SK-N-SH treated with all-trans-retinoic acid at 6 μM for 48 hours (cell line): Measurements from ENCODE around the gene RRP12.

Experiments
- ATAC-seq: fragments of 200-7000 bp; cut with Tn5 transposase; 3 replicates; pipeline ENCODE4 v1.9.1; 2020; ENCODE audit warnings: mild to moderate bottlenecking, moderate library complexity
- ARNTL ChIP-seq: fragments of 450-650 bp; formaldehyde crosslinking; IDR thresholded peaks from 2 replicates; pipeline ENCODE4 v1.5.0; 2020; ENCODE audit warnings: low read depth, mild to moderate bottlenecking, moderate library complexity, borderline replicate concordance
- BACH2 ChIP-seq: fragments of 250-450 bp; sonication (Bioruptor Pico); IDR thresholded peaks from 2 replicates; pipeline ENCODE4 v1.9.0; 2021; ENCODE audit warnings: mild to moderate bottlenecking, borderline replicate concordance
- ESRRG ChIP-seq: fragments of 250-450 bp; sonication (Bioruptor Pico); IDR thresholded peaks from 2 replicates; pipeline ENCODE4 v1.6.1; 2021; ENCODE audit warnings: mild to moderate bottlenecking
- GLIS3 ChIP-seq: fragments of 250-450 bp; sonication (Bioruptor Pico); IDR thresholded peaks from 2 replicates; pipeline ENCODE4 v1.5.0; 2020; ENCODE audit warnings: mild to moderate bottlenecking, moderate library complexity
- ISL1 ChIP-seq: fragments of 250-450 bp; sonication (Bioruptor Pico); IDR thresholded peaks from 2 replicates; pipeline ENCODE4 v2.1.2; 2022; ENCODE audit warnings: mild to moderate bottlenecking, moderate library complexity
- OSR1 ChIP-seq: fragments of 250-450 bp; sonication (Bioruptor Pico); IDR thresholded peaks from 2 replicates; pipeline ENCODE4 v1.8.0; 2022; ENCODE audit warnings: moderate library complexity, mild to moderate bottlenecking, inconsistent platforms
- PPARA ChIP-seq: fragments of 250-450 bp; sonication (Bioruptor Pico); IDR thresholded peaks from 2 replicates; pipeline ENCODE4 v1.5.0; 2020; ENCODE audit warnings: mild to moderate bottlenecking, borderline replicate concordance
- RARB ChIP-seq: fragments of 250-450 bp; sonication (Bioruptor Pico); IDR thresholded peaks from 2 replicates; pipeline ENCODE4 v1.8.0; 2021; ENCODE audit warnings: mild to moderate bottlenecking, moderate library complexity
- SNAI2 ChIP-seq: fragments of 250-450 bp; sonication (Bioruptor Pico); IDR thresholded peaks from 2 replicates; pipeline ENCODE4 v1.5.0; 2020; ENCODE audit warnings: mild to moderate bottlenecking, moderate library complexity
- TCF4 ChIP-seq: fragments of 250-450 bp; sonication (Bioruptor Pico); IDR thresholded peaks from 2 replicates; pipeline ENCODE4 v1.8.0; 2021; ENCODE audit warnings: mild to moderate bottlenecking, moderate library complexity, borderline replicate concordance
- TOX ChIP-seq: fragments of 250-450 bp; sonication (Bioruptor Pico); IDR thresholded peaks from 2 replicates; pipeline ENCODE4 v1.8.0; 2021; ENCODE audit warnings: mild to moderate bottlenecking, moderate library complexity, borderline replicate concordance
- ZC3H10 ChIP-seq: fragments of 250-450 bp; sonication (Bioruptor Pico); IDR thresholded peaks from 2 replicates; pipeline ENCODE4 v1.5.1; 2021; ENCODE audit warnings: mild to moderate bottlenecking, moderate library complexity
- ZFP3 ChIP-seq: fragments of 250-450 bp; sonication (Bioruptor Pico); IDR thresholded peaks from 2 replicates; pipeline ENCODE4 v1.5.0; 2020; ENCODE audit warnings: mild to moderate bottlenecking, moderate library complexity
- ZFP30 ChIP-seq: fragments of 450-650 bp; formaldehyde crosslinking; IDR thresholded peaks from 2 replicates; pipeline ENCODE4 v1.5.0; 2022; ENCODE audit warnings: mild to moderate bottlenecking, moderate library complexity
- ZNF565 ChIP-seq: fragments of 450-650 bp; formaldehyde crosslinking; conservative IDR thresholded peaks from 2 replicates; pipeline ENCODE4 v1.5.0; 2020; ENCODE audit warnings: low read depth, mild to moderate bottlenecking, moderate library complexity
- ZNF70 ChIP-seq: fragments of 450-650 bp; formaldehyde crosslinking; IDR thresholded peaks from 2 replicates; pipeline ENCODE4 v1.5.0; 2020; ENCODE audit warnings: mild to moderate bottlenecking, moderate library complexity
- ZNF8 ChIP-seq: fragments of 450-650 bp; formaldehyde crosslinking; IDR thresholded peaks from 2 replicates; pipeline ENCODE4 v1.5.0; 2020; ENCODE audit warnings: mild to moderate bottlenecking, moderate library complexity
- TF ChIP-seq, protein P1 (sequence below): fragments of 250-450 bp; sonication (Bioruptor Pico); IDR thresholded peaks from 2 replicates; pipeline ENCODE4 v1.8.0; 2021; ENCODE audit warnings: low read depth, mild to moderate bottlenecking, moderate library complexity, borderline replicate concordance
- TF ChIP-seq, protein P2 (sequence below): fragments of 250-450 bp; sonication (Bioruptor Pico); IDR thresholded peaks from 2 replicates; pipeline ENCODE4 v1.5.1; 2020; ENCODE audit warnings: low read depth, mild to moderate bottlenecking, moderate library complexity
- TF ChIP-seq, protein P3 (sequence below): fragments of 250-450 bp; sonication (Bioruptor Pico); IDR thresholded peaks from 2 replicates; pipeline ENCODE4 v1.5.0; 2020; ENCODE audit warnings: mild to moderate bottlenecking, moderate library complexity
- TF ChIP-seq, protein P4 (sequence below): fragments of 250-450 bp; sonication (Bioruptor Pico); IDR thresholded peaks from 2 replicates; pipeline ENCODE4 v1.5.1; 2021; ENCODE audit warnings: mild to moderate bottlenecking, moderate library complexity
- TF ChIP-seq, protein P5 (sequence below): fragments of 250-450 bp; sonication (Bioruptor Pico); IDR thresholded peaks from 2 replicates; pipeline ENCODE4 v1.8.0; 2020; ENCODE audit warnings: mild to moderate bottlenecking, moderate library complexity, borderline replicate concordance

The RRP12 gene

DNA sequence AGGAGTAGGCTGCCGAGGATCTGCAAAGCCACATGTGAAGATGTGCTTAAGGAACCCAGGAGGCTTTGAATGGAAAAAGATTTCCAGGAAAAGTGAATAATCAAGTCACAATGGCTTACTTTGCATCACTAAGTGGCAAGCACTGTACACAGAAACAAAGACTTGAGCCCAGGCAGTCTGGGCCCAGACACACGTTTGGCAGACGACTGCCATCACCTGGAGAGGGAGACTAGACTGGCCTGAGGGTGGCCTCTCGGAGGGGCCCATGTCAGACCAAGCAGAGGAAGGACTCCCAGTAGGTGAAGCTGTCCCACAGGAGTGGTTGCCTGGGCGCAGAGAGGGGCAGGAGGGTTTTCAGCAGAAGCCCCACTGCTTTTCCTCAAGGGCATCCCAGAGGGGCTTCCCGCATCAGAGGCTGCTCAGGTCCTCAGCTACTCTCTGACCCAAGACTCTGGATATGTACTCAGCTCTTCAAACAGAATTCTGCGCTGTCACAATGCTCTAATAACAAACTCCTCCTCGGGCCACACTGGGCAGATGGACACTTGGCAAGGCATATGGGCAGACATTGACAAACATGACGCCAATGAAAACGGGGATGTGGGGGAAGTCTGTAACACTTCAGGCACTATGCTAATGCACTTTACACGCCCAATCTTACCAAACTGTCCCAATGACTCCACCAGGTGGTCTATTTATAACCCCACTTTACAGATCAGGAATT, 38.7 kb downstream of the RRP12 start:
- TF ChIP-seq PPARA (CRISPR knock-in tag), result no peak
- TF ChIP-seq ZNF8 (CRISPR knock-in tag), result no peak
- no peak for TF ChIP-seq ZFP3
- TF ChIP-seq TOX (CRISPR knock-in tag), result no peak
- TF ChIP-seq ZNF70 (CRISPR knock-in tag), result no peak
- TF ChIP-seq, protein P1, sequence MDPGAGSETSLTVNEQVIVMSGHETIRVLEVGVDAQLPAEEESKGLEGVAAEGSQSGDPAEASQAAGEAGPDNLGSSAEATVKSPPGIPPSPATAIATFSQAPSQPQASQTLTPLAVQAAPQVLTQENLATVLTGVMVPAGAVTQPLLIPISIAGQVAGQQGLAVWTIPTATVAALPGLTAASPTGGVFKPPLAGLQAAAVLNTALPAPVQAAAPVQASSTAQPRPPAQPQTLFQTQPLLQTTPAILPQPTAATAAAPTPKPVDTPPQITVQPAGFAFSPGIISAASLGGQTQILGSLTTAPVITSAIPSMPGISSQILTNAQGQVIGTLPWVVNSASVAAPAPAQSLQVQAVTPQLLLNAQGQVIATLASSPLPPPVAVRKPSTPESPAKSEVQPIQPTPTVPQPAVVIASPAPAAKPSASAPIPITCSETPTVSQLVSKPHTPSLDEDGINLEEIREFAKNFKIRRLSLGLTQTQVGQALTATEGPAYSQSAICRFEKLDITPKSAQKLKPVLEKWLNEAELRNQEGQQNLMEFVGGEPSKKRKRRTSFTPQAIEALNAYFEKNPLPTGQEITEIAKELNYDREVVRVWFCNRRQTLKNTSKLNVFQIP, result no peak
- TF ChIP-seq, protein P2, sequence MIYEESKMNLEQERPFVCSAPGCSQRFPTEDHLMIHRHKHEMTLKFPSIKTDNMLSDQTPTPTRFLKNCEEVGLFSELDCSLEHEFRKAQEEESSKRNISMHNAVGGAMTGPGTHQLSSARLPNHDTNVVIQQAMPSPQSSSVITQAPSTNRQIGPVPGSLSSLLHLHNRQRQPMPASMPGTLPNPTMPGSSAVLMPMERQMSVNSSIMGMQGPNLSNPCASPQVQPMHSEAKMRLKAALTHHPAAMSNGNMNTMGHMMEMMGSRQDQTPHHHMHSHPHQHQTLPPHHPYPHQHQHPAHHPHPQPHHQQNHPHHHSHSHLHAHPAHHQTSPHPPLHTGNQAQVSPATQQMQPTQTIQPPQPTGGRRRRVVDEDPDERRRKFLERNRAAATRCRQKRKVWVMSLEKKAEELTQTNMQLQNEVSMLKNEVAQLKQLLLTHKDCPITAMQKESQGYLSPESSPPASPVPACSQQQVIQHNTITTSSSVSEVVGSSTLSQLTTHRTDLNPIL (CRISPR knock-in tag), result no peak
- no peak for TF ChIP-seq SNAI2 (CRISPR knock-in tag)
- TF ChIP-seq OSR1 (CRISPR knock-in tag), result no peak
- no peak for TF ChIP-seq RARB (CRISPR knock-in tag)
- no peak for TF ChIP-seq ZC3H10 (CRISPR knock-in tag)
- TF ChIP-seq GLIS3 (CRISPR knock-in tag), result no peak
- TF ChIP-seq ZFP30 (CRISPR knock-in tag), result no peak
- TF ChIP-seq, protein P3, sequence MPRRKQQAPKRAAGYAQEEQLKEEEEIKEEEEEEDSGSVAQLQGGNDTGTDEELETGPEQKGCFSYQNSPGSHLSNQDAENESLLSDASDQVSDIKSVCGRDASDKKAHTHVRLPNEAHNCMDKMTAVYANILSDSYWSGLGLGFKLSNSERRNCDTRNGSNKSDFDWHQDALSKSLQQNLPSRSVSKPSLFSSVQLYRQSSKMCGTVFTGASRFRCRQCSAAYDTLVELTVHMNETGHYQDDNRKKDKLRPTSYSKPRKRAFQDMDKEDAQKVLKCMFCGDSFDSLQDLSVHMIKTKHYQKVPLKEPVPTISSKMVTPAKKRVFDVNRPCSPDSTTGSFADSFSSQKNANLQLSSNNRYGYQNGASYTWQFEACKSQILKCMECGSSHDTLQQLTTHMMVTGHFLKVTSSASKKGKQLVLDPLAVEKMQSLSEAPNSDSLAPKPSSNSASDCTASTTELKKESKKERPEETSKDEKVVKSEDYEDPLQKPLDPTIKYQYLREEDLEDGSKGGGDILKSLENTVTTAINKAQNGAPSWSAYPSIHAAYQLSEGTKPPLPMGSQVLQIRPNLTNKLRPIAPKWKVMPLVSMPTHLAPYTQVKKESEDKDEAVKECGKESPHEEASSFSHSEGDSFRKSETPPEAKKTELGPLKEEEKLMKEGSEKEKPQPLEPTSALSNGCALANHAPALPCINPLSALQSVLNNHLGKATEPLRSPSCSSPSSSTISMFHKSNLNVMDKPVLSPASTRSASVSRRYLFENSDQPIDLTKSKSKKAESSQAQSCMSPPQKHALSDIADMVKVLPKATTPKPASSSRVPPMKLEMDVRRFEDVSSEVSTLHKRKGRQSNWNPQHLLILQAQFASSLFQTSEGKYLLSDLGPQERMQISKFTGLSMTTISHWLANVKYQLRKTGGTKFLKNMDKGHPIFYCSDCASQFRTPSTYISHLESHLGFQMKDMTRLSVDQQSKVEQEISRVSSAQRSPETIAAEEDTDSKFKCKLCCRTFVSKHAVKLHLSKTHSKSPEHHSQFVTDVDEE, result no peak
- TF ChIP-seq ZNF565 (CRISPR knock-in tag), result no peak
- no peak for TF ChIP-seq TCF4 (CRISPR knock-in tag)
- TF ChIP-seq, all 23 proteins: peak for 0
- no peak for ATAC-seq

DNA sequence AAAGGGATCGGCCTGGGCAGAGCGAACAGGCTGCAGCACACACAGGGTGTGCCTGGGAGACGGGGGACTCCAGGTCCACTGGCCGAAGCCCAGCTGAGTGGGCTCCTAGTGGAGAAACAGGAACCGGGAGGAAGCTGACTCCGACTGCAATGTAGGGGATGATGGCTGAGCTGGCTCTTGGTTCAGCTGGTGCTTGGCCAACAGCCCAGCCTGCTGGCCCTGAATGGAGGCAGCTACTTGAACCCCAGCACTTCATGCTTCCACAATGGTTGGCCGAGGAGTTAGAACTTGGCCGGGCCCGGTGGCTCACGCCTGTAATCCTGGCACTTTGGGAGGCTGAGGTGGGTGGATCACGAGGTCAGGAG, 39.6 kb downstream of the RRP12 start:
- no peak for TF ChIP-seq ARNTL (CRISPR knock-in tag)
- no peak for TF ChIP-seq ESRRG
- TF ChIP-seq, protein P4, sequence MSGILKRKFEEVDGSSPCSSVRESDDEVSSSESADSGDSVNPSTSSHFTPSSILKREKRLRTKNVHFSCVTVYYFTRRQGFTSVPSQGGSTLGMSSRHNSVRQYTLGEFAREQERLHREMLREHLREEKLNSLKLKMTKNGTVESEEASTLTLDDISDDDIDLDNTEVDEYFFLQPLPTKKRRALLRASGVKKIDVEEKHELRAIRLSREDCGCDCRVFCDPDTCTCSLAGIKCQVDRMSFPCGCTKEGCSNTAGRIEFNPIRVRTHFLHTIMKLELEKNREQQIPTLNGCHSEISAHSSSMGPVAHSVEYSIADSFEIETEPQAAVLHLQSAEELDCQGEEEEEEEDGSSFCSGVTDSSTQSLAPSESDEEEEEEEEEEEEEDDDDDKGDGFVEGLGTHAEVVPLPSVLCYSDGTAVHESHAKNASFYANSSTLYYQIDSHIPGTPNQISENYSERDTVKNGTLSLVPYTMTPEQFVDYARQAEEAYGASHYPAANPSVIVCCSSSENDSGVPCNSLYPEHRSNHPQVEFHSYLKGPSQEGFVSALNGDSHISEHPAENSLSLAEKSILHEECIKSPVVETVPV (CRISPR knock-in tag), result no peak
- no peak for TF ChIP-seq GLIS3 (CRISPR knock-in tag)
- no peak for TF ChIP-seq BACH2 (CRISPR knock-in tag)
- no peak for TF ChIP-seq ZFP3
- TF ChIP-seq OSR1 (CRISPR knock-in tag), result no peak
- no peak for TF ChIP-seq PPARA (CRISPR knock-in tag)
- TF ChIP-seq, protein P2 (CRISPR knock-in tag), result no peak
- TF ChIP-seq ZFP30 (CRISPR knock-in tag), result no peak
- no peak for TF ChIP-seq TCF4 (CRISPR knock-in tag)
- TF ChIP-seq ISL1 (CRISPR knock-in tag), result no peak
- TF ChIP-seq, protein P5, sequence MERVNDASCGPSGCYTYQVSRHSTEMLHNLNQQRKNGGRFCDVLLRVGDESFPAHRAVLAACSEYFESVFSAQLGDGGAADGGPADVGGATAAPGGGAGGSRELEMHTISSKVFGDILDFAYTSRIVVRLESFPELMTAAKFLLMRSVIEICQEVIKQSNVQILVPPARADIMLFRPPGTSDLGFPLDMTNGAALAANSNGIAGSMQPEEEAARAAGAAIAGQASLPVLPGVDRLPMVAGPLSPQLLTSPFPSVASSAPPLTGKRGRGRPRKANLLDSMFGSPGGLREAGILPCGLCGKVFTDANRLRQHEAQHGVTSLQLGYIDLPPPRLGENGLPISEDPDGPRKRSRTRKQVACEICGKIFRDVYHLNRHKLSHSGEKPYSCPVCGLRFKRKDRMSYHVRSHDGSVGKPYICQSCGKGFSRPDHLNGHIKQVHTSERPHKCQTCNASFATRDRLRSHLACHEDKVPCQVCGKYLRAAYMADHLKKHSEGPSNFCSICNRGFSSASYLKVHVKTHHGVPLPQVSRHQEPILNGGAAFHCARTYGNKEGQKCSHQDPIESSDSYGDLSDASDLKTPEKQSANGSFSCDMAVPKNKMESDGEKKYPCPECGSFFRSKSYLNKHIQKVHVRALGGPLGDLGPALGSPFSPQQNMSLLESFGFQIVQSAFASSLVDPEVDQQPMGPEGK (CRISPR knock-in tag), result no peak
- TF ChIP-seq ZNF8 (CRISPR knock-in tag), result no peak
- TF ChIP-seq, all 23 proteins: peak for 0
- ATAC-seq, result no peak
